Natural killer cell (primary cell): ENCODE data around the gene NOS1AP. TPM values are rescaled to one million over a fixed set of nuclear protein-coding genes. Genes with fewer than 3 reads are reported as not detected.

ENCODE experiments used
- ATAC-seq, 3 donors: fragments of 150-1000 bp in 2 of 3; fragments of 200-7000 bp in 1 of 3; cut with Tn5 transposase; 1 replicate in 1 of 3; 2 replicates in 2 of 3; pipeline ENCODE4 v1.10.0; 2021; ENCODE audit warnings: mild to moderate bottlenecking in 2 of 3, moderate library complexity in 2 of 3
- DNase-seq, 2 donors: peaks; one replicate each; pipeline versions ENCODE4 v3.0.0 to v3.0.0-alpha.2; 2013 to 2021; ENCODE audit warnings: mixed read lengths in 1 of 2
- H3K27ac ChIP-seq: one replicate; pipeline ENCODE4 v1.5.1; 2013; ENCODE audit warnings: mild to moderate bottlenecking, low read length
- H3K27me3 ChIP-seq: one replicate; pipeline ENCODE4 v1.6.1; 2013; ENCODE audit warnings: low read length; ENCODE audit not compliant: control insufficient read depth, insufficient read depth
- H3K36me3 ChIP-seq: one replicate; pipeline ENCODE4 v1.6.1; 2013; ENCODE audit warnings: low read length; ENCODE audit not compliant: control insufficient read depth, insufficient read depth
- H3K4me1 ChIP-seq: one replicate; pipeline ENCODE4 v1.6.1; 2013; ENCODE audit warnings: low read length; ENCODE audit not compliant: control insufficient read depth, insufficient read depth
- H3K4me3 ChIP-seq: one replicate; pipeline ENCODE4 v1.5.1; 2013; ENCODE audit warnings: low read length
- H3K9me3 ChIP-seq: one replicate; pipeline ENCODE4 v1.6.1; 2013; ENCODE audit warnings: low read length; ENCODE audit not compliant: control insufficient read depth, insufficient read depth
- H3K27ac Mint-ChIP-seq, 2 donors: one replicate each; pipeline ENCODE4 v1.8.0; 2022; ENCODE audit warnings: mild to moderate bottlenecking in 2 of 2, mixed read lengths in 2 of 2, moderate library complexity in 1 of 2
- H3K27me3 Mint-ChIP-seq, 2 donors: one replicate each; pipeline ENCODE4 v1.8.0; 2022; ENCODE audit warnings: low read depth in 2 of 2, mixed read lengths in 2 of 2
- H3K36me3 Mint-ChIP-seq: one replicate; pipeline ENCODE4 v1.8.0; 2022; ENCODE audit warnings: mixed read lengths
- H3K4me1 Mint-ChIP-seq, 2 donors: one replicate each; pipeline ENCODE4 v1.8.0; 2022; ENCODE audit warnings: mixed read lengths in 2 of 2
- H3K4me3 Mint-ChIP-seq: one replicate; pipeline ENCODE4 v1.8.0; 2022; ENCODE audit warnings: mild to moderate bottlenecking, moderate library complexity, mixed read lengths
- H3K9me3 Mint-ChIP-seq, 2 donors: one replicate each; pipeline ENCODE4 v1.8.0; 2022; ENCODE audit warnings: mixed read lengths in 2 of 2
- CTCF ChIP-seq: fragments of 200-600 bp; IDR thresholded peaks from one replicate; pipeline ENCODE4 v1.8.0; 2022; ENCODE audit warnings: antibody characterized with exemption
- WGBS: methylation state at CpG from one replicate; pipeline ENCODE4 v1.1.7; 2013; ENCODE audit warnings: missing lambda C conversion rate; ENCODE audit not compliant: insufficient coverage; 5-methylcytosine and 5-hydroxymethylcytosine counted together
- intact Hi-C: fragments of 100-400 bp; cut with micrococcal nuclease; formaldehyde crosslinking; loops from one replicate; pipeline ENCODE4 v1.14.2; 2022
- total RNA-seq, 4 donors: library from RNA; stranded (reverse); fragments of 120-200 nt in 1 of 4; gene quantifications; one replicate each; pipeline versions ENCODE4 v1.2.3 to v1.2.4, GENCODE V29; 2013 to 2022

Gene NOS1AP
- total RNA-seq, 3 donors from 2014 or later (not counting 1 experiment from before 2014, with no cell fraction given) = 0.09 to 0.20 TPM; not detected in 1

- Mint-ChIP-seq H3K36me3 (no peaks in the 10 kb centered on the region), H3K4me3 (no peak overlapping the region), H3K27me3 (peaks cover 23% of the 10 kb centered on the region in 2 donors), H3K27ac (no peak overlapping the region), H3K9me3 (no peaks in the 10 kb centered on the region), H3K4me1 (no peaks in the 10 kb centered on the region)
- no peak for ATAC-seq
- H3K27ac ChIP-seq = no peak overlapping the region
- intact Hi-C loops = no loop called here
- H3K27me3 ChIP-seq = peaks cover 2% of the 10 kb centered on the region
- no peaks in the 10 kb centered on the region for H3K4me1 ChIP-seq
- no peak for DNase-seq
- no peaks in the 10 kb centered on the region for H3K9me3 ChIP-seq
- no peaks in the 10 kb centered on the region for H3K36me3 ChIP-seq
- H3K4me3 ChIP-seq = no peak overlapping the region
- no peak for TF ChIP-seq CTCF
- 79% methylated on average over 3 of the region's 5 CpGs for WGBS
Observed at GRCh38 chr1:162088281-162088969, 18.9 kb downstream of the NOS1AP start.

- Histone ChIP-seq H3K27me3 (peaks cover 2% of the 10 kb centered on the region), H3K4me1 (no peaks in the 10 kb centered on the region), H3K9me3 (no peaks in the 10 kb centered on the region), H3K4me3 (no peak overlapping the region), H3K36me3 (no peaks in the 10 kb centered on the region), H3K27ac (no peak overlapping the region)
- ATAC-seq (no peak), DNase-seq (no peak)
- TF ChIP-seq CTCF = no peak
- intact Hi-C loops = no loop called here
- 67% methylated on average over 1 of the region's 2 CpGs for WGBS
- H3K4me3 Mint-ChIP-seq = no peak overlapping the region
- H3K27ac Mint-ChIP-seq = no peak overlapping the region
- no peaks in the 10 kb centered on the region for H3K4me1 Mint-ChIP-seq
- H3K36me3 Mint-ChIP-seq = no peaks in the 10 kb centered on the region
- H3K27me3 Mint-ChIP-seq = peaks cover 23 to 27% of the 10 kb centered on the region in 2 donors
- no peaks in the 10 kb centered on the region for H3K9me3 Mint-ChIP-seq
Observed at GRCh38 chr1:162089748-162090147, 20.3 kb downstream of the NOS1AP start.

GRCh38 chr1:162090378-162090777 is 20.9 kb downstream of the NOS1AP start:
- DNase-seq (no peak), ATAC-seq (no peak)
- no peak overlapping the region for H3K27ac ChIP-seq
- Mint-ChIP-seq H3K4me1 (no peaks in the 10 kb centered on the region), H3K4me3 (no peak overlapping the region), H3K27ac (no peak overlapping the region), H3K36me3 (no peaks in the 10 kb centered on the region), H3K9me3 (no peaks in the 10 kb centered on the region), H3K27me3 (peaks cover 21 to 31% of the 10 kb centered on the region in 2 donors)
- no peaks in the 10 kb centered on the region for H3K4me1 ChIP-seq
- intact Hi-C loops = no loop called here
- peaks cover 2% of the 10 kb centered on the region for H3K27me3 ChIP-seq
- H3K9me3 ChIP-seq = no peaks in the 10 kb centered on the region
- TF ChIP-seq CTCF = no peak
- 100% methylated on average over 1 of the region's 2 CpGs for WGBS
- no peak overlapping the region for H3K4me3 ChIP-seq
- no peaks in the 10 kb centered on the region for H3K36me3 ChIP-seq
